Immature natural killer cell (primary cell): Measurements from ENCODE around the gene MAP3K14. TPM values are rescaled to one million over a fixed set of nuclear protein-coding genes. Genes with fewer than 3 reads are reported as not detected.

Experiments
- DNase-seq, 3 donors: peaks; one replicate each; pipeline ENCODE4 v3.0.0; 2022; ENCODE audit warnings: mixed read lengths in 1 of 3
- H3K27ac Mint-ChIP-seq, 6 donors: one replicate each; pipeline ENCODE4 v1.8.0; 2020; ENCODE audit warnings: mixed read lengths in 6 of 6, mild to moderate bottlenecking in 5 of 6, inconsistent platforms in 4 of 6, moderate library complexity in 3 of 6
- H3K27me3 Mint-ChIP-seq, 3 donors: one replicate each; pipeline ENCODE4 v1.8.0; 2020 to 2021; ENCODE audit warnings: low read depth in 3 of 3, mild to moderate bottlenecking in 3 of 3, mixed read lengths in 3 of 3, moderate library complexity in 3 of 3, inconsistent platforms in 1 of 3
- H3K36me3 Mint-ChIP-seq, 3 donors: one replicate each; pipeline ENCODE4 v1.8.0; 2020; ENCODE audit warnings: mixed read lengths in 3 of 3, inconsistent platforms in 2 of 3, mild to moderate bottlenecking in 2 of 3
- H3K4me1 Mint-ChIP-seq, 2 donors: one replicate each; pipeline ENCODE4 v1.8.0; 2020; ENCODE audit warnings: inconsistent platforms in 2 of 2, mild to moderate bottlenecking in 2 of 2, mixed read lengths in 2 of 2, moderate library complexity in 1 of 2
- H3K4me3 Mint-ChIP-seq, 5 donors: one replicate each; pipeline ENCODE4 v1.8.0; 2020; ENCODE audit warnings: mild to moderate bottlenecking in 5 of 5, mixed read lengths in 5 of 5, inconsistent platforms in 3 of 5, moderate library complexity in 3 of 5
- H3K9me3 Mint-ChIP-seq, 6 donors: one replicate each; pipeline ENCODE4 v1.8.0; 2020; ENCODE audit warnings: mild to moderate bottlenecking in 6 of 6, mixed read lengths in 6 of 6, inconsistent platforms in 4 of 6, moderate library complexity in 3 of 6
- polyA plus RNA-seq, 3 donors: library from polyadenylated mRNA; unstranded; fragments of 300-500 nt; fragmentation: Illumina TruSeq; gene quantifications; one replicate each; pipeline ENCODE4 v1.2.3, GENCODE V29; 2021

MAP3K14 gene
- polyA plus RNA-seq, 3 donors from 2014 or later = 1.0 to 3.4 (median 3.0) TPM

DNA sequence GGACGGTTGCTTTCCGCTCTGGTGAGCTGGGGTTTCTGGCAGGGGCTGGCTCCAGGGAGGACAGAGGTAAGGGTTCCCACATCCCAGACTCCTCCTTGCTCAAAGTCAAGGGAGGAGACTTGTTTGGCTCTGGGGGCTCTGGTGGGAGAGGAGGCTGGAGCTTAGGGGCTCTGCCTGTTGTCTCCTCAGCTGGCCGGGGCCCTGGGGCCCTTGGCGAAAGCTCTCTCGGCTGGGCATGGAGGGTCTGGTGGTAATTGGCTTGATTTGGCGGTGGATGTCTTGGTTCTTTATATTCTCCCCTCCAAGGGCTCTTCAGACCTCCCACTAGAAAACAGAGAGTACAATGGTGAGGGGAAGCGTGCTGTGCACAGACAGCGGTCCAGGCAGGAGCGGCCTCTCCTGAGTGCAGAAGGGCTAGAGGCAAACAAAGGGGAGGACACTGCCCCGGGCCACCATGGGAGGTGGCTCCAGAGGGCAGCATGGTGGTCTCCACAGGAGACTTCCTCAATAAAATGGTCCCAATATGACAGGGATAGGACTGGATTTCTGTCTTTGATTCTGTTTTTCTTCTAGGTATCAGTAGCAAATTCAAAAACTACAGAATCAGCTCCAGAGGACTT, 49.3 kb downstream of the MAP3K14 start:
- H3K4me1 Mint-ChIP-seq = peaks cover 1 to 5% of the 10 kb centered on the region in 2 donors
- peaks cover 0 to 2% (median 0%) of the 10 kb centered on the region in 3 donors for H3K27me3 Mint-ChIP-seq
- H3K4me3 Mint-ChIP-seq = no peak overlapping the region
- peak overlapping the region in 3 of 6 donors; percentile 29 to 60 (median 46) for H3K27ac Mint-ChIP-seq
- DNase-seq = no peak
- H3K9me3 Mint-ChIP-seq = no peaks in the 10 kb centered on the region
- H3K36me3 Mint-ChIP-seq = peaks cover 0 to 30% (median 4%) of the 10 kb centered on the region in 3 donors

DNA sequence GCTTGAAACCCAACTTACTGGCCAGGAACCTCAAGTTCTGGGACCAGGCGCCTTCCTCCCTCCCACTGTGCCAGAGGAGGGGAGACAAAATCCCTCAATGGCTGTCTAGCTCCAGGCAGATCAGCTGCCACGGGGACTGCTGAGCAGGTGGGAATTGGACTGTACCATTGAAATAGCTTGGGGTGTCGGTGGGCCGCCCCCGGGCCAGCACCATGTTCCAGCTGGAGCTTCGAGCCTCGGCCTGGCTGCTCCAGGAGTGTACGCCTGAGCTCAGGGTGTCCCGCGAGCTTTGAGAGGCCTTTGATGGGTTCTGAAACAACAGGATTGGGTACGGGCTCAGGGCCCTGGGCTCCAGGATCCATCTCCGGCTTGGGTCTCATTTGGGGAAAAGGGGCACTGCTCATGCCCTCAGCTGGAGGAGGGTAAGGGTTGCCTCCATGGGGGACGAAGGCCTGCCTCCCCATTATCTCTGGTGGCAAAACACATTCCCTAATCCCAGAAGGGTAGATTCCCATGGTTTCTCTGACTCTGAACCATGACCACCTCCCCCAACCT, 50.4 kb downstream of the MAP3K14 start:
- no peaks in the 10 kb centered on the region for H3K9me3 Mint-ChIP-seq
- H3K27me3 Mint-ChIP-seq = peaks cover 0 to 2% (median 0%) of the 10 kb centered on the region in 3 donors
- no peak overlapping the region for H3K4me3 Mint-ChIP-seq
- no peak for DNase-seq
- H3K36me3 Mint-ChIP-seq = peaks cover 0 to 25% (median 4%) of the 10 kb centered on the region in 3 donors
- peak overlapping the region in 1 of 6 donors; percentile 69 for H3K27ac Mint-ChIP-seq
- H3K4me1 Mint-ChIP-seq = peaks cover 5 to 9% of the 10 kb centered on the region in 2 donors

DNA sequence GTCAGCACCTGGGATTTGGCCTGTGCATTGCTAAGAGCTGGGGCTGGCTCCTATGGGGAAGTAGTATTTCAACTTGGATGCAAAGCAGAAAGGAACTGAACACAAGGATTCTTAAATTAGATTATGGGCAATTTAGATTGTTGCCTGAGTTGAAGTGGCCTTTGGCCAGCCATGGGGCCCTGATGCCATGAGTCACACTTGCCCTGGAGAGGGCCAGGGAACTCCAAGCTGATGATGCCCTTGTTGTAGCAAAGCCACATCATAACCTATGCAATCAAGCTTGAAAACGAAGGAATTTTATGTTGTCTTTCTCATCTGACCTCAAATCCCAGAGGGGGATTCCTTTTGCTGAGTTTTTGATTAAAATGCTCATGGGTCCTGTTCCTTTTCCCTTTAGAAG, 51.0 kb downstream of the MAP3K14 start:
- Mint-ChIP-seq H3K4me1 (peaks cover 9 to 11% of the 10 kb centered on the region in 2 donors), H3K27ac (peak overlapping the region in 1 of 6 donors; percentile 30), H3K27me3 (peaks cover 0 to 2% (median 0%) of the 10 kb centered on the region in 3 donors), H3K4me3 (no peak overlapping the region), H3K36me3 (peaks cover 0 to 25% (median 4%) of the 10 kb centered on the region in 3 donors), H3K9me3 (no peaks in the 10 kb centered on the region)
- DNase-seq = no peak

DNA sequence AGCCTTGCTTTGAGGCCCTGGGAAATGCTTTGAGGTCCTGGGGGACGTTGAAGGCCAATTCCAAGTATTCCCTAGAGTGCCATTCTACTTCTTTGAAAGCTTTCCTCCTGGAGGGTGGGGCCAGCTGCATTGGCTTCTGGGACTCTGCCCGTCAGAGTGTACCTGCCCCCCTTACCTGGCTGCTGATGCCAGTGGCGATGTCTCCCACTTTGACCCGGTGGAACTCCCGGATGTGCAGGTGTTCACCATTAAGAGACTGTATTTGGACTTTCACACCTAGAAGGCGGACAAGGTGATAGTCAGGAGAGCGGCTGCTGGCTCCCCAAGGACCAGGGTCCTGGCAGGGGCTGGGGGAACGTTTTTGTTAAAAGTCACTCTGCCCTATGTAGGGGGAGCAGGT, 51.8 kb downstream of the MAP3K14 start:
- no peak for DNase-seq
- Mint-ChIP-seq H3K4me3 (no peak overlapping the region), H3K4me1 (peaks cover 9 to 11% of the 10 kb centered on the region in 2 donors), H3K27ac (no peak overlapping the region), H3K36me3 (peaks cover 0 to 24% (median 4%) of the 10 kb centered on the region in 3 donors), H3K27me3 (peaks cover 0 to 2% (median 0%) of the 10 kb centered on the region in 3 donors), H3K9me3 (no peaks in the 10 kb centered on the region)

DNA sequence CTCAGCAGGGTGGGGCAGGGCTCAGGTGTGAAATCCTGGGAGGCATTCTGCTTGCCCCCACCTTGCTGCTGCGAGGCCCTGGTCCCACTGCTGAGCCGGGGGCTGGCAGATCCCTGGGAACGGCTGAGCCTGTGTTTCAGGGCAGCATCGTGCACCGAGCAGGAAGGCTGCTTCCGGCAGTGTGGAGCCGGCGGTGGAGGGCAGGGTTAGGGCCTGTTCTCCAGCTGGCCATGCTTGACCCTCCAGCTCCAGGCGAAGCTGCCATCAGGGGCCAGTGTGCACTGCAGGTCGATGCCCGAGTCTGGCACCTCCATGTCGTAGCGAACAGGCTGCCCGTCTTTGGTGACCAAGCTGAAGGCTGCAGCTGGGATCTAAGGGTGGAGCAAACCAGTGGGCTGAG, 52.4 kb downstream of the MAP3K14 start:
- no peak overlapping the region for H3K27ac Mint-ChIP-seq

DNA sequence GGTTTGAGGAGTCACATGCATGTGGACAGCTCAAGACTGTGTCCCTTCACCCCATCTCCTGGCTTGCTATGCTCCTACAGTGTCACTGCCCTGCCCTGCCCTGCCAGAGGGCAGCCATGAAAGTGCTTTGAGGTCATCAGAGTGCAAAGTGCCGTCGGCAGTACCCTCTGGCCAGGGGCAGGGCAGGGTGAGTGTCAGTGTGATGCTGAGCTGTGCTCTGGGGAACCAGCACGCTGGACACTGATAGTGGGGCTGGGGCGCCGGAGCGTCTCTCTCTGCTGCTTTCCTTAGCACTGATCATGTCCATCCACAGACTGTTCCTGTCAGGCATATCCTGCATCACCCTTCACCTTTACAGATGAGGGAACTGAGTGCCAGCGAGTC, 53.4 kb downstream of the MAP3K14 start:
- Mint-ChIP-seq H3K4me1 (peaks cover 9 to 11% of the 10 kb centered on the region in 2 donors), H3K9me3 (no peaks in the 10 kb centered on the region), H3K36me3 (peaks cover 0 to 10% (median 4%) of the 10 kb centered on the region in 3 donors), H3K27ac (peak overlapping the region in 2 of 6 donors; percentile 48 to 62), H3K4me3 (peak overlapping the region in 3 of 5 donors; percentile 38 to 75 (median 47)), H3K27me3 (peaks cover 0 to 2% (median 0%) of the 10 kb centered on the region in 3 donors)
- no peak for DNase-seq

More for the DNA sequence above, 52.4 kb downstream of the MAP3K14 start:
- DNase-seq = no peak
- H3K36me3 Mint-ChIP-seq = peaks cover 0 to 18% (median 4%) of the 10 kb centered on the region in 3 donors
- H3K4me1 Mint-ChIP-seq = peaks cover 9 to 11% of the 10 kb centered on the region in 2 donors
- no peaks in the 10 kb centered on the region for H3K9me3 Mint-ChIP-seq
- peaks cover 0 to 2% (median 0%) of the 10 kb centered on the region in 3 donors for H3K27me3 Mint-ChIP-seq
- H3K4me3 Mint-ChIP-seq = no peak overlapping the region

DNA sequence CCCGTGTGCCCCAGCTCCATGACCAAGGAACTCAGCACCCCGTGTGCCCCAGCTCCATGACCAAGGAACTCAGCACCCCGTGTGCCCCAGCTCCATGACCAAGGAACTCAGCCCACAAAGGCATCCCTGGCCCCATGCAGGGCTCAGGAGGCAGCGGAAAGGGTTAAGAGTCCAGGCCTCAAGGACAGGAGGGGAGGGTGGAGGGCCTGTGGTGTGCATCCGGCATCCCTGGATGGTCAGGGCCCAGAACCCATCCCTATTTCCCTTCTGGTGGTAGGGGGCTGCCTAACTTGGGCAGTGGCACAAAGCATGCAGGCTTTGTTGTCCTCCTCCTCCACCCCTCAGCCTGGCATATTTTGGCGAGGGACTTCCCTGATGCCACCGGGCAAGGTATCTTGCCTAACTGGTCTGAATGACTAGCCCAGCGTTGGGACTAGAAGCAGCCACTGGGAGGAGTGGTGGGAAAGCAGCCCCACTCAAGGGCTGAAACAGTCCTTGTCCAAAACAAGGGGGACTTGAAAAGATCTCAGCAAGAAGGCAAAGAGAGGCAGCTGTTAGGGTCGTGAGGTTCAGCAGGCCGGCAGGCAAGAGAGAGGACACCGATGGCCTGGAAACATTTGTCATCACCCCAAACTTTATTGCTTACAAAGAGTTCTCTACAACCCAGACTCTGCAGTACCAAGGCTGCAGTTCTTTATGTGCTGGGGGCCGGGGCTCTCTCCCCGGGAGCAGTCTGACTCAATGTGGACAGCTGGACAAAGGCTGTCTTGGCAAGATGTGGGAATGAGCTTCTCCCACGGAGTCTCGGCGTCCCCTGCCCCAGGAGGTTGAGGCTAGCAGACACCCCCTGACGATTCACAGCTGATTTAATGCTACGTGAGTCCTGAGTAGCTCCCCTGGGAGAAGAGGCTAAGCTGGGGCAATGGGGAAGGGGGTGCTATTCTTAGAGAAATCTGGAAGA, 54.0 kb downstream of the MAP3K14 start:
- peak overlapping the region; percentile 75 to 85 (median 78) for H3K4me3 Mint-ChIP-seq
- peaks cover 9 to 11% of the 10 kb centered on the region in 2 donors for H3K4me1 Mint-ChIP-seq
- peaks cover 0 to 2% (median 0%) of the 10 kb centered on the region in 3 donors for H3K27me3 Mint-ChIP-seq
- DNase-seq = no peak
- H3K36me3 Mint-ChIP-seq = peaks cover 0 to 5% (median 4%) of the 10 kb centered on the region in 3 donors
- no peaks in the 10 kb centered on the region for H3K9me3 Mint-ChIP-seq
- H3K27ac Mint-ChIP-seq = peak overlapping the region in 4 of 6 donors; percentile 28 to 62 (median 52)

DNA sequence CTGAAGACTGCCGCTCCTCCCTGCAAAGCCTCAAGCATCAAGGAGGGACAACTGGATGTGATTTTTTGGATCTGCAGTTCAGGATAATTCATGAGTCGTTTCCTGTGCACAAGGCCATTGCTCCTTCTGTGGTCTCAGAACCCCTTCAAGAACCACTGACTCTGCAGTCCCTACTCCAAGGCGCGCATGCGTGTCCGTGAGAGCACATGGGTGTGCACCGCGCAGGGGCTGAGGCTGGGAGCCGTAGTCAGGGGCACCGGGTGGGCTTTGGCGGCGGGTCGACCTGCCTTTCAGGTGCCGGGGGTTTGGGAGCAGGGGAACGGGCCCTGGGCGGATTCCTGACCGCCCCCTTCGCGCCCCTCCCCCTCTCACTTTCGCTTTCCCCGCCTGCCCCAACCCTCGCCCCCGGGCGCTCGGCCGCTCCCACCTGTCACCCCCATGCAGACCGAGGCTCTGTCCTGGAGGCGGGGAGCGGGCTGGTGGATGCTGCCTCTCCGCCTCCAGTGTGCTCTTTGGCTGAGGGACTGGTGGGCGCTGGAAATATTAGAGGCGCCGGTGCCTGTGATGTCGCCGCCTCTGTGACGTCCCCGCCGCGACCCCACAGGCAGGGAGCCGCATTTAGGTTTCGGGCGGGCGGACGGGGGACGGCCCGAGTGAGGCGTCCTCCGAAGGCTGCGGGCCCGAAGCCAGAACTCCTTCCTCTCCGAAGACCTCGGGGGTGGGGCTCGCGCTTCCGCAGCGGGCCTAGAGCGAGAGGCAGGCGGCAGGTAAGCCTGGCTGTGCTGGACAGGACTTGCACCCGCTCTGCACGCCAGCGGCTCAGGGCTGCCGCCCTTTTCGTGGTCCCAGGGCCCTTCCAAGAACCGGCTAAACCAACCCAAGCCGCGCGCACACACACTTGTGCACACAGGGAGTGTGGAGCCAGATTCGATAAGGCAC, 55.0 kb downstream of the MAP3K14 start, which contains the start of gene SPATA32:
TSS of gene SPATA32 (minus strand) at position 518 of the 939 bp plus-strand sequence. CDS start at position 440, 78 bp downstream.
- Mint-ChIP-seq H3K9me3 (no peaks in the 10 kb centered on the region), H3K27me3 (peaks cover 0 to 2% (median 0%) of the 10 kb centered on the region in 3 donors), H3K27ac (peak within 1 kb of the TSS; percentile 23 to 66 (median 52)), H3K36me3 (no peaks in the 10 kb centered on the region), H3K4me3 (peak within 1 kb of the TSS; percentile 75 to 85 (median 78)), H3K4me1 (peaks cover 9 to 11% of the 10 kb centered on the region in 2 donors)
- DNase-seq = peak; percentile 58 to 60 (median 58)

DNA sequence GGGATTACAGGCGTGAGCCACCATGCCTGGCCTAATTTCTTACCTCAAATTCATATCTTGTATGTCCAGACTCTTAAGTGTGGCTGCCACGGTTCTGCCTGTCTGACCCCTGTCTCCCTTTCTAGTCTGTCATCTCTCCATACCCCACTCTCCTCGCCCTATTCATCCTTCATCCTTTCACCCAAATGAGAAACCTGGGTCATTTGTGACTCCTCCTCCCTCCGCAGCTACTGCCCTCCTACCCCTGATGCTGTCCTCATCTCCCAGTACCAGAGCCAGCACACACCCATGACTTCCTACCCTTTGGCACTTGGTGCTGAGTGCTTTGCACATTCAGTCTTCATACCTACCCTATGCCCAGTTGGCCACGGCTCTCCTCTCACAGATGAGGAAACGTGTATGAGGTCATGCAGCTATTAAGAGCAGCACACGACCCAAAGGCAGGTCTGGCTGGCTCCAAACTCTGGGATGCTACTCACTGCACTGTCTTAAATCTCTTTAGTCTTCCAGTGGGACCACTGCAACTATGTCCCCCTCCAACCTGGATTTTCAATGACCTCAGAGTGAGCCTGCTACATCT, 56.5 kb downstream of the MAP3K14 start:
- Mint-ChIP-seq H3K9me3 (no peaks in the 10 kb centered on the region), H3K4me3 (peak overlapping the region; percentile 37 to 78 (median 57)), H3K4me1 (peaks cover 9 to 12% of the 10 kb centered on the region in 2 donors), H3K27ac (peak overlapping the region in 2 of 6 donors; percentile 63 to 74), H3K27me3 (peaks cover 0 to 2% (median 2%) of the 10 kb centered on the region in 3 donors), H3K36me3 (no peaks in the 10 kb centered on the region)
- no peak for DNase-seq

DNA sequence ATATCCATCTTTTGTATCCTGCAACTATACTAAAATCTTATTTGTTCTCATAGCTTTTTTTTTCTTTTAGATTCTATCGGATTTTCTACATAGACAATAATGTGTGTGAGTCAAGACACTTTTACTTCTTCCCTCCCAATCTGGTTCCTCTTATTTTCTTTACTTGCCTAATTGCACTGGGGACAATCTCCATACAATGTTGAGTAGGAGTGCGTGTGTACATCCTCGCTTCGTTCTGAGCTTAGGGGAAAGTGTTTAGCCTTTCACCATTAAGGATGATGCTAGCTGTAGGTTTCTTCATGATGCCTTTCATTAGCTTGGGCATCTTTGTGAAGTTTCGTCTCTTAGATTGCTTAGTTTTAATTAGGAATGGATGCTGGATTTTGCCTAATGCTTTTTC, 57.8 kb downstream of the MAP3K14 start:
- no peak overlapping the region for H3K27ac Mint-ChIP-seq
- H3K4me3 Mint-ChIP-seq = no peak overlapping the region
- DNase-seq = no peak
- H3K27me3 Mint-ChIP-seq = peaks cover 0 to 2% (median 0%) of the 10 kb centered on the region in 3 donors
- H3K4me1 Mint-ChIP-seq = peaks cover 9 to 16% of the 10 kb centered on the region in 2 donors
- H3K36me3 Mint-ChIP-seq = no peaks in the 10 kb centered on the region
- H3K9me3 Mint-ChIP-seq = no peaks in the 10 kb centered on the region

DNA sequence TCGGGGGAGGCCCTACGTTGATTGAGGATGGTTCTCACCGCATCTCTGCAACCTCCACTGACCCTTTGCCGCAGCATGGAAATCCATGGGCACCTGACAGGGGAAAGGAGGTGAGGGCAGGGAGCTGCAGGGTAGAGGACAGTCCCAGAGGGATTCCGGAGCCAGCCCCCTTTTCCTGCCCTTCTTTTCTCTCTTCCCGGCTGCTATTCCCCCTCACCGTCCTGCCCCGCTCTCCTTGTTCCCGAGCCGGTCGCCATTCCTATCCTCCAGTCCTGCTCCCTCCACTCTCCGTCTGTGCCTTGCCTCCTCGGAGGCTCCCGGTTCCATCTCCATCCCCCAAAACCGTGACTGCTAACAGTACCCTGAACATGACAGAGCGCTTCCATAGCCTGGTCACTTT, 59.7 kb downstream of the MAP3K14 start:
- Mint-ChIP-seq H3K4me1 (peaks cover 13 to 26% of the 10 kb centered on the region in 2 donors), H3K9me3 (no peaks in the 10 kb centered on the region), H3K27me3 (peaks cover 0 to 4% (median 0%) of the 10 kb centered on the region in 3 donors), H3K27ac (peak overlapping the region in 1 of 6 donors; percentile 17), H3K4me3 (no peak overlapping the region), H3K36me3 (no peaks in the 10 kb centered on the region)
- DNase-seq = no peak
